Skeletal muscle satellite cell (primary cell): ENCODE data around the gene PAK6. TPM values are rescaled to one million over a fixed set of nuclear protein-coding genes. Genes with fewer than 3 reads are reported as not detected.

Experiments used
- H3K27me3 ChIP-seq: 2 replicates; pipeline ENCODE4 v1.7.0; 2013; ENCODE audit warnings: low read length; ENCODE audit not compliant: control insufficient read depth, insufficient read depth
- H3K36me3 ChIP-seq: 2 replicates; pipeline ENCODE4 v1.7.0; 2013; ENCODE audit warnings: mild to moderate bottlenecking, control low read depth, low read length; ENCODE audit not compliant: insufficient read depth
- H3K4me1 ChIP-seq: 2 replicates; pipeline ENCODE4 v1.7.0; 2013; ENCODE audit warnings: low read length; ENCODE audit not compliant: control insufficient read depth, insufficient read depth
- H3K4me2 ChIP-seq: 2 replicates; pipeline ENCODE4 v1.7.0; 2013; ENCODE audit warnings: mild to moderate bottlenecking, low read length
- H3K4me3 ChIP-seq: 2 replicates; pipeline ENCODE4 v1.7.0; 2013; ENCODE audit warnings: low read length
- H3K9ac ChIP-seq: 2 replicates; pipeline ENCODE4 v1.7.0; 2013; ENCODE audit warnings: mild to moderate bottlenecking, low read depth, low read length, moderate library complexity
- H3K9me3 ChIP-seq: replicated peaks from 2 replicates; pipeline ENCODE4 v1.7.0; 2013; ENCODE audit warnings: mild to moderate bottlenecking, control low read depth, low read length
- total RNA-seq: library from RNA; depleted of rRNA; stranded (reverse); fragments of >200 nt; gene quantifications from 2 replicates; pipeline ENCODE4 v1.2.3, GENCODE V29; 2012; rRNA removed

The PAK6 gene
- total RNA-seq = under 0.01 TPM in 1 of 2 replicates, not detected in the other

DNA sequence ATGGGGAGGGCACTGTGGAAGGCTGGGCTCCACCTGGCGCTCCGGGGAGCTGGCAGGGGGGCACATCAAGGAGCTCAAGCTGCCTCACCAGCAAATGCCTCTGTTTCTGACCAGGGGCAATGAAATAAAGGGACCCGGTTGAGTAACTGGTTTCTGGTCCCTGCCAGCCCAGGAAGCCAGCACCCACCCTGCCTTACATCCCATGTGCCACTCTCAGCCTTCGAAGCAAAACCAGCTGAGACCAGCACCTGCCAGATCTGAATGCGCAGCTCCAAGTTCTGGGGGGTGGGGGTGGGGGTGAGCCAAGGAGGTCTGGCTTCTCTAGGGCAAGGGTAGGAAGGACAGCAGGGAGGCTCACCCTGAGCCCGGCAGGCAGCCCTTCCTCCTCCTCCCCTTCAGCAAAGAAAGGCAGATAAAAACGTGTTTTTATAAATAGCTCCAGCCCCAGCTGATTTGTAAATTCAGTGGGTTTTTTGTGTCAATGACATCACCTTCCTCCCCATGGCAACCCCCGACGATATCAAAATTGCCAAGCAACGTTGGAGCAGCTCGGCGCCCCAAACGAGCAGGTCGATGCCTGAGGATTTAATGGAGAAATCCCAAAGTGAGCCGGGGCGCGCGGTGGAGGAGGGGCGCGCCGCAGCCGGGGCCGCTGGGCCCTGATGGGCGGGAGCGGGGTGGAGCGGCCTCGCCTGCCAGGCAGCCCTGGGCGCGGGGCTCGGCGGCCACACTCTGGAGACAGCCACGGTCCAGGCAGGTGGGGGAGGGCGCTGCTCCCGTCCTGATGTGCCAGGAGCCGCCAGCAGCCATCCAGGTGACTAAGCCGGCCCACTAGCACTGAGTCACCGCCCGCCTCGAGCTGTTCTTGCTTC, at the start of gene PAK6:
Gene PAK6 (plus strand): TSS at position 532 of the 872 bp plus-strand sequence. CDS start 25,723 bp downstream, outside the sequence.
- Histone ChIP-seq H3K4me2 (peak within 1 kb of the TSS; percentile 86), H3K27me3 (peaks cover 17% of the 10 kb centered on the region), H3K9ac (no peak within 1 kb of the TSS), H3K9me3 (no peaks in the 10 kb centered on the region), H3K4me3 (peak within 1 kb of the TSS; percentile 68), H3K4me1 (peaks cover 12% of the 10 kb centered on the region), H3K36me3 (no peaks in the 10 kb centered on the region)

DNA sequence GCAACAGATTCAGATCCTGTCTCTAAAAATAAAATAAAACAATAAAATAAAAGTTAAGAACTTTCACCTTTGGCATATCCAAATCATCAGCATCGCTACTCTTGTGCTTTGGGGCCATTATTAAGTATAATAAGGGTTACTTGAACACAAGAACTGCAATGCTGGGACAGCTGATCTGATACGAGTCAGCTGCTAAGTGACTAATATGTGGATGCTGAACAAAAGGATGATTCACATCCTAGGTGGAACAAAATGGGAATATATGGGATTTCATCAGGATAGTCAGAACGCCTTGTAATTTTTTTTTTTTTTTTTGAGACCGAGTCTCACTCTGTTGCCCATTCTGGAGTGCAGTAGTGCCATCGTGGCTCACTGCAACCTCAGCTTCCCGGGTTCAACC, 48.3 kb upstream of the PAK6 start:
- no peaks in the 10 kb centered on the region for H3K27me3 ChIP-seq
- H3K36me3 ChIP-seq = peaks cover 19% of the 10 kb centered on the region
- H3K9me3 ChIP-seq = no peaks in the 10 kb centered on the region
- H3K4me3 ChIP-seq = no peak overlapping the region
- H3K4me1 ChIP-seq = peaks cover 11% of the 10 kb centered on the region
- H3K9ac ChIP-seq = no peak overlapping the region
- no peak overlapping the region for H3K4me2 ChIP-seq

DNA sequence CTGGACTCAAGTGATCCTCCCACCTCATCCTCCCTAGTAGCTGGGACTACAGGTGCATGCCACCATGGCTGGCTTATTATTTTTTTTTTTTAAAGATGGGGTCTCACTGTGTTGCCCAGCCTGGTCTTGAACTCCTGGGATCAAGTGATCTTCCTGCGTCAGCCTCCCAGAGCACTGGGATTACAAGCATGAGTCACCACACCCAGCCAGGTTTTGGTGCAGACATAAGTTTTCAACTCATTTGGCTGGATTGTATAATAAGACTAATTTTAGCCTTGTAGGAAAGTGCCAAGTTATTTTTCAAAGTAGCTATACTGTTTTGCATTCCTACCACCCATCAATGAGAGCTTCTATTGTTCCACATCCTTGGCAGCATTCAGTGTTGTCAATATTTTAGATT, 45.9 kb upstream of the PAK6 start:
- Histone ChIP-seq H3K36me3 (peaks cover 13% of the 10 kb centered on the region), H3K4me1 (peaks cover 11% of the 10 kb centered on the region), H3K4me3 (no peak overlapping the region), H3K4me2 (no peak overlapping the region), H3K9ac (no peak overlapping the region), H3K27me3 (no peaks in the 10 kb centered on the region), H3K9me3 (no peaks in the 10 kb centered on the region)

DNA sequence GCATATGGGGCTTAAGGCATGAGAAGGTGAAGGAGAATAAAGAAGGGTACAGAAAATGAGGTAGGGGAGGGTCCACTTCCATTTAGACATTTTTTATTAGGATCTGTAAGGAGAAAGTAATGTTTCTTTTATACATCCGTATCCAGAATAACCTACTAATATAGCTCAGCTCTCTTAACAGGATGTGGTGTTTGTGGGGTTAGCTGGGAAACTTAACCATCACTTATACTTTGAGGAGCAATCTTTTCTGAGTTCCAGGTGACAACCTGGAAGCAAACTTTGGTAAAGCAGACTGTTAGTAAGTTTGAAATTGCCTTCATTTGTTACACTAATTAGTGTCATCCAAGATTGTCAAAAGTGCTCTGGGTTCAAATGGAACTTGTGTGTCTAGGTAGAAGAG, 41.4 kb upstream of the PAK6 start:
- Histone ChIP-seq H3K36me3 (peaks cover 18% of the 10 kb centered on the region), H3K9me3 (no peaks in the 10 kb centered on the region), H3K27me3 (no peaks in the 10 kb centered on the region), H3K4me1 (no peaks in the 10 kb centered on the region), H3K4me2 (no peak overlapping the region), H3K4me3 (no peak overlapping the region), H3K9ac (no peak overlapping the region)

DNA sequence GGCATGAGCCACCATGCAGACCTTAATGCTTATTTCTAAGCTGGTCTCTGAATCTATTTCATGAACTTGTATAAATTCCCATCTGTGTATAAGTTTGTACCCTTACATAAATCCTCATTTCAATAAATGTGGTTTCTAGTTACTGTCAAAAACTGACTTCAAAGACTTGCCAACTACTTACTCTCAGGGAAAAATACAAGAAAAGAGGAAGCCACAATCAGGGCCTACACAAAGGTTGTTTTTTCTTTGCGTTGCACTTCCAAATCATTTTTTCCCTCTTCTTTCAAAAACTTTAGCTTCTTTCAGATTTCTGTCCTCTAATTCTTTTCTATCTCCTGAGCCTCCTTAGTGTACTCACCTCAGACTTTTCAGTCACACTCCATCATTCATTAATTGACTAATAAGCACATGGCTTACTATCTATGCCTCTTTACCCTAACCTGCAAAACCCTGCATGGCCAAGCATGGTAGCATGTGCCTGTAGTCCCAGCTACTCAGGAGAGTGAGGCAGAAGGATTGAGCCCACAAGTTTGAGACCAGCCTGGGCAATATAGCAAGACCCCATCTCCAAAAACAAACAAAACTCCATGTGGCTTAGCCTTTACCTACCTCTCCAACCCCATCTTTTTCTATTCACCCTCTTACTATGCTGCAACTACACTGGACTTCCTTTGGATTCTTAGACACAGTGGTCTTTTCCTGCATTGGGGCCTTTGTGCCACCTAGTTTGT, 40.3 kb upstream of the PAK6 start:
- H3K4me3 ChIP-seq = no peak overlapping the region
- no peak overlapping the region for H3K4me2 ChIP-seq
- H3K4me1 ChIP-seq = no peaks in the 10 kb centered on the region
- H3K9me3 ChIP-seq = no peaks in the 10 kb centered on the region
- H3K9ac ChIP-seq = no peak overlapping the region
- H3K27me3 ChIP-seq = no peaks in the 10 kb centered on the region
- peaks cover 25% of the 10 kb centered on the region for H3K36me3 ChIP-seq

DNA sequence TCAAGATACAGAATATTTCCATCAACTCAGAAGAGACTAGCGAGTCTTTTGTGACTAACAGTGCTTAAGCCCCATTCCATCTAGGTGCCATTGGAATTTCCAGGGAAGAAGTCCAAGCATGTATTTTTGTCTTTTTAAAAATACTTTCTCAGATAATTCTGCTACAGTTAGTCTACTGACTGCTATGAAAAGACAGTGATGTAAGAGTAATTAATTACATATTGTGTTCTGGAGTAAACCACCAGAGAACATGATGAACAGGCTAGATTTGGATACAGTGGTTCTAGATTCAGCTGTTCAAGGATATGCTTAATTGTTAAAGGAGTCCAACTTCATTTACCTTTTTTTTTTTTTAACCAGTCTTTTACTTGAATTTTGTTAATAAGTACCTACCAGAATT, 34.8 kb upstream of the PAK6 start:
- Histone ChIP-seq H3K4me3 (no peak overlapping the region), H3K4me1 (no peaks in the 10 kb centered on the region), H3K27me3 (no peaks in the 10 kb centered on the region), H3K36me3 (peaks cover 26% of the 10 kb centered on the region), H3K4me2 (no peak overlapping the region), H3K9me3 (no peaks in the 10 kb centered on the region), H3K9ac (no peak overlapping the region)

DNA sequence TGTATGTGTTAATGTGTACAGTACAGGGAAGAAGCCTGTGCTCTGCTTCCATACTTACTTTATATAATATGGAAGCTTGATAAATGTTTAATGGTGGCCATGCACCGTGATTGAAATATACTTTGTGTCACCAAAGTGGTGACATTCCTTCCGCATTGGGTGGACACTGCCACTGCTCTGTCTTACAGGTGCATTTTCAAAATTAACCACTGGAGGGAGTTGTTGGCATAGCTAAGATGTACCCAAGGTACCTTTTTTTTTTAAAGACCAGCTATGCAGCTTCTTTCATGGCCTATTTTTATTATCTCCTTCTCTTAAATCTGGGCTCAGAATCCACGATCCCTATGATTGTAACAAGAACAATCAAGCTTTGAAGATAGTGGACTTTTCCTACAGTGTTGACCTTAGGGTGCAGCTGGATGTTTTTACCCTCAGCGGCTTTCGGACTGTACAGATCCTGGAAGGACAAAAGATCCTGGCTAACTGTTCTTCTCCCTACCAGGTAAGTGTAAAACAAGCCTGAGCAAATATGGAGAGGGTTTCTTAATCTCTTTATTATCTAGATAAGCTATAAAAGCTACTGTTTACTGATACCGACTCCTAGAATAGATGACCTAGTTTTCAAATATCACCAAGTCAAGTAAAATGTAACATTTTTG, 21.6 kb upstream of the PAK6 start:
- H3K36me3 ChIP-seq = peaks cover 4% of the 10 kb centered on the region

DNA sequence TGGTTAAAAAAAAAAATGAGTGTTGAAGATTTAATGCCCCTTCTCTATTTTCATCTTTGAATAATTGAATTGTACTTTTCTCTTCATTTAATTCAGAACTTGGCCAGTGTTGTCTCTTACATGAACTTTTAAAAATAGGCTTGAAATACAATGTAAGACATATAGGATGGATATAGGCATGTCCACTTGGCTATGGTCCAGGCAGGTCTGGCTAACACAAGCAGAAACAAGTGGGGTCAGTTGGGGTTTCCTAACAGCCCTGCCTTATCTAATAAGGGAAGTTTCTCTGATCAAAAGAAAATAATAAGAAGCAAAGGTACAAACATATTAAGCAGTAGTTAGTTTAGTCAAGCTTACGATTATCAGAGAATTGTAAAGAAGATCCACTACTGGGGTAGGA, 19.1 kb upstream of the PAK6 start:
- Histone ChIP-seq H3K36me3 (peaks cover 9% of the 10 kb centered on the region), H3K4me3 (no peak overlapping the region), H3K4me1 (no peaks in the 10 kb centered on the region), H3K4me2 (no peak overlapping the region), H3K9ac (no peak overlapping the region), H3K27me3 (no peaks in the 10 kb centered on the region), H3K9me3 (no peaks in the 10 kb centered on the region)

More for the DNA sequence above, 21.6 kb upstream of the PAK6 start:
- no peaks in the 10 kb centered on the region for H3K27me3 ChIP-seq
- no peak overlapping the region for H3K4me2 ChIP-seq
- H3K4me3 ChIP-seq = no peak overlapping the region
- no peaks in the 10 kb centered on the region for H3K9me3 ChIP-seq
- no peaks in the 10 kb centered on the region for H3K4me1 ChIP-seq
- no peak overlapping the region for H3K9ac ChIP-seq

DNA sequence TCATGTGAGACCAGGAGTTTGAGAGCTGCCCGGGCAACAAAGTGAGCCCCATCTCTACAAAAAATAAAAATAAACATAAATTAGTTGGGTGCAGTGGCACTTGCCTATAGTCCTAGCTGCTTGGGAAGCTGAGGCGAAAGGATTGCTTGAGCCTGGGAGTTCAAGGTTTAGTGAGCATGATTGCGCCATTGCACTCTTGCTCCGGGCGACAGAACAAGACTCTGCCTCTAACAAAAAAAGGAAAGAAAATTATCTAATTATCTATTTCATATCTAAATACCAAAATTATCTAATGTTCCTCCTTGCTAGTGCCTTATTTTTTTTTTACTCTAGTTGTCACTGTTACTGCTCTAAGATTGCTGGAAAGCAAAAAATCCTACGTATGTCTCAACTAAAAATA, 16.7 kb upstream of the PAK6 start:
- H3K4me1 ChIP-seq = no peaks in the 10 kb centered on the region
- no peak overlapping the region for H3K4me3 ChIP-seq
- no peaks in the 10 kb centered on the region for H3K27me3 ChIP-seq
- H3K9me3 ChIP-seq = no peaks in the 10 kb centered on the region
- no peak overlapping the region for H3K4me2 ChIP-seq
- no peak overlapping the region for H3K9ac ChIP-seq
- H3K36me3 ChIP-seq = peaks cover 9% of the 10 kb centered on the region

DNA sequence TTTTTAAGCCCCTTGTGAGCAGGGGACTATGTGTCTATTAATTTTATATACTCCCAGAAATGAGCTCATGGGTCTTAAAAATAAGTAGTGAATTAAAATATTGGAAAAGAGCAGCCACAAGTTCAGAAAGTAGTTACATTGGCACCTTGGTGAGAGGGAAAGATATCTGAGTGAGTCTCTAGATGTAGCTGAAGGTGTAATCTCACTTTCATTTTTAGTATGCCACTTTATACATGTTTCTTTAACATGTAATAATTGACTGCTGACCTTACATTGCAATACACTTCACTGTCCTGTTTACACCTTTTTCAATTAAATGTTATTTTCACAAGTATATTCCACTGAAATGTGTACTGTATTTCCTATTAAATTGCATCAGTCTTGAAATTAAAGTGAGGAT, 12.1 kb upstream of the PAK6 start:
- H3K4me1 ChIP-seq = no peaks in the 10 kb centered on the region
- no peak overlapping the region for H3K4me2 ChIP-seq
- H3K27me3 ChIP-seq = no peaks in the 10 kb centered on the region
- peaks cover 9% of the 10 kb centered on the region for H3K36me3 ChIP-seq
- no peaks in the 10 kb centered on the region for H3K9me3 ChIP-seq
- no peak overlapping the region for H3K9ac ChIP-seq
- H3K4me3 ChIP-seq = no peak overlapping the region

DNA sequence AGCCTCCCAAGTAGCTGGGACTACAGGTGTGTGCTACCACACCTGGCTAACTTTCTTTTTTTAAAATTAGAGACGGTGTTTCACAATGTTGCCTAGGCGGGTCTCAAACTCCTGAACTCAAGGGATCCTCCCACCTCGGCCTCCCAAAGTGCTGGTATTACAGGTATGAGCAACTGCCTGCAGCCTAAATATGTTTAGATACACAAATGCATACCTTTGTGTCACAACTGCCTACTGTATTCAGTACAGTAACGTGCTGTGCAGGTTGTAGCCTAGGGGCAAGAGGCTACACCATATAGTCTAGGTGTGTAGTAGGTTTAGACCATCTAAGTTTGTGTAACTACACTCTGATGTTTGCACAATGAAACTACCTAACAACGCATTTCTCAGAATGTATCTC, 9.5 kb upstream of the PAK6 start:
- H3K9ac ChIP-seq = no peak overlapping the region
- no peaks in the 10 kb centered on the region for H3K9me3 ChIP-seq
- peaks cover 3% of the 10 kb centered on the region for H3K36me3 ChIP-seq

More for the DNA sequence above, 9.5 kb upstream of the PAK6 start:
- no peak overlapping the region for H3K4me3 ChIP-seq
- no peaks in the 10 kb centered on the region for H3K27me3 ChIP-seq
- no peaks in the 10 kb centered on the region for H3K4me1 ChIP-seq
- no peak overlapping the region for H3K4me2 ChIP-seq
